IMR-90 (cell line): ENCODE measurements around the gene CTXN3. TPM values are rescaled to one million over a fixed set of nuclear protein-coding genes. Genes with fewer than 3 reads are reported as not detected.

Experiments
- ATAC-seq: fragments of 200-7000 bp; cut with Tn5 transposase; 2 replicates; pipeline ENCODE4 v1.9.1; 2020; ENCODE audit warnings: low read depth, mild to moderate bottlenecking, moderate library complexity
- BruUV-seq: library from RNA; stranded (reverse); fragments of 400-500 nt; replicated peaks from 2 replicates; lab custom pipeline; 2021; lab: Mats Ljungman, UMichigan
- CTCF ChIA-PET: fragments of 300-600 bp; formaldehyde crosslinking; extraction: SDS; loops from one replicate; lab custom pipeline; 2021; ENCODE audit warnings: antibody characterized with exemption; lab: Yijun Ruan, JAX
- POLR2A ChIA-PET: fragments of 300-600 bp; sonication (Branson Sonifier 250); formaldehyde crosslinking; loops from one replicate; lab custom pipeline; 2022; ENCODE audit warnings: antibody characterized with exemption; ENCODE audit not compliant: unreplicated experiment; lab: Charles Lee
- DNase-seq: peaks from one replicate; pipeline ENCODE4 v3.0.0; 2013
- H2AFZ ChIP-seq: replicated peaks from 2 replicates; pipeline ENCODE3; 2013; ENCODE audit warnings: low read length, mild to moderate bottlenecking; ENCODE audit not compliant: poor library complexity
- H2AK5ac ChIP-seq: 2 replicates; pipeline ENCODE4 v1.6.1; 2013; ENCODE audit warnings: low read depth, low read length, inconsistent platforms
- H2AK9ac ChIP-seq: replicated peaks from 2 replicates; pipeline ENCODE3; 2013; ENCODE audit warnings: mild to moderate bottlenecking, low read depth, low read length, moderate library complexity; ENCODE audit not compliant: poor library complexity
- H2BK120ac ChIP-seq: 2 replicates; pipeline ENCODE4 v1.6.1; 2013; ENCODE audit warnings: low read depth, low read length, inconsistent platforms
- H2BK15ac ChIP-seq: 3 replicates; pipeline ENCODE4 v1.6.1; 2013; ENCODE audit warnings: low read depth, low read length, inconsistent platforms
- H2BK20ac ChIP-seq: 2 replicates; pipeline ENCODE4 v1.6.1; 2013; ENCODE audit warnings: low read depth, mild to moderate bottlenecking, inconsistent platforms, low read length, moderate library complexity
- H2BK5ac ChIP-seq: 2 replicates; pipeline ENCODE4 v1.6.1; 2013; ENCODE audit warnings: mild to moderate bottlenecking, low read depth, low read length, inconsistent platforms; ENCODE audit not compliant: poor library complexity, severe bottlenecking
- H3K14ac ChIP-seq: replicated peaks from 2 replicates; pipeline ENCODE4 v1.6.1; 2013; ENCODE audit warnings: low read depth, low read length, inconsistent platforms
- H3K18ac ChIP-seq: 2 replicates; pipeline ENCODE4 v1.6.1; 2013; ENCODE audit warnings: low read depth, low read length, control low read depth
- H3K23ac ChIP-seq: 2 replicates; pipeline ENCODE4 v1.6.1; 2013; ENCODE audit warnings: low read depth, low read length, inconsistent platforms
- H3K27ac ChIP-seq: 2 replicates; pipeline ENCODE4 v1.5.1; 2013; ENCODE audit warnings: mild to moderate bottlenecking, control low read depth, low read length; ENCODE audit not compliant: insufficient read depth
- H3K27me3 ChIP-seq: 2 replicates; pipeline ENCODE4 v1.6.1; 2013; ENCODE audit warnings: low read length; ENCODE audit not compliant: control insufficient read depth, insufficient read depth
- H3K36me3 ChIP-seq: 2 replicates; pipeline ENCODE4 v1.6.1; 2013; ENCODE audit warnings: low read length, mixed read lengths; ENCODE audit not compliant: control insufficient read depth, insufficient read depth
- H3K4ac ChIP-seq: 2 replicates; pipeline ENCODE4 v1.6.1; 2013; ENCODE audit warnings: low read depth, low read length, inconsistent platforms
- H3K4me1 ChIP-seq: 2 replicates; pipeline ENCODE4 v1.6.1; 2013; ENCODE audit warnings: low read length, mixed read lengths; ENCODE audit not compliant: control insufficient read depth, insufficient read depth
- H3K4me2 ChIP-seq: 2 replicates; pipeline ENCODE4 v1.6.1; 2013; ENCODE audit warnings: low read depth, mild to moderate bottlenecking, control low read depth, low read length, moderate library complexity
- H3K4me3 ChIP-seq: 2 replicates; pipeline ENCODE4 v1.5.1; 2013; ENCODE audit warnings: low read depth, mild to moderate bottlenecking, control low read depth, low read length, moderate library complexity; ENCODE audit not compliant: insufficient read depth
- H3K56ac ChIP-seq: 2 replicates; pipeline ENCODE4 v1.6.1; 2013; ENCODE audit warnings: low read length, inconsistent platforms; ENCODE audit not compliant: insufficient read depth; ENCODE audit errors: extremely low read depth
- H3K79me1 ChIP-seq, 2 experiments: 2 replicates each; pipeline ENCODE4 v1.6.1; 2013; ENCODE audit warnings: low read length in 2 of 2, inconsistent platforms in 1 of 2, low read depth in 1 of 2
- H3K9ac ChIP-seq: 2 replicates; pipeline ENCODE4 v1.6.1; 2013; ENCODE audit warnings: low read depth, low read length, control low read depth
- H3K9me1 ChIP-seq: 2 replicates; pipeline ENCODE4 v1.6.1; 2013; ENCODE audit warnings: low read length, inconsistent platforms; ENCODE audit not compliant: insufficient read depth
- H3K9me3 ChIP-seq: 2 replicates; pipeline ENCODE4 v1.6.1; 2013; ENCODE audit warnings: low read length; ENCODE audit not compliant: control insufficient read depth, insufficient read depth
- H4K20me1 ChIP-seq: 2 replicates; pipeline ENCODE4 v1.6.1; 2013; ENCODE audit warnings: low read length, inconsistent platforms; ENCODE audit not compliant: insufficient read depth
- H4K5ac ChIP-seq: 2 replicates; pipeline ENCODE4 v1.6.1; 2013; ENCODE audit warnings: mild to moderate bottlenecking, low read depth, low read length, control low read depth
- H4K8ac ChIP-seq, 2 experiments: 2 replicates each; pipeline ENCODE4 v1.6.1; 2013; ENCODE audit warnings: low read depth in 2 of 2, low read length in 2 of 2, control low read depth in 1 of 2, inconsistent platforms in 1 of 2
- H4K91ac ChIP-seq: 2 replicates; pipeline ENCODE4 v1.6.1; 2013; ENCODE audit warnings: low read depth, low read length, inconsistent platforms; ENCODE audit not compliant: insufficient read depth
- CEBPB ChIP-seq: IDR thresholded peaks from 2 replicates; pipeline ENCODE4 v1.6.1; 2012; ENCODE audit warnings: low read depth, low read length, improper control_type of control experiment
- MAZ ChIP-seq: IDR thresholded peaks from 2 replicates; pipeline ENCODE4 v1.6.1; 2012; ENCODE audit warnings: low read depth, mild to moderate bottlenecking, low read length, improper control_type of control experiment, moderate library complexity, borderline replicate concordance
- NFE2L2 ChIP-seq: fragments of 150-350 bp; IDR thresholded peaks from 2 replicates; pipeline ENCODE4 v1.6.1; 2016; ENCODE audit warnings: low read depth, mild to moderate bottlenecking, low read length
- RAD21 ChIP-seq: IDR thresholded peaks from 2 replicates; pipeline ENCODE4 v1.6.1; 2012; ENCODE audit warnings: low read length, improper control_type of control experiment
- dilution Hi-C: fragments of 300-500 bp; cut with HindIII; formaldehyde crosslinking; loops from one replicate; pipeline ENCODE4 v1.14.3; 2018; ENCODE audit warnings: low sequenced_read_pairs; ENCODE audit not compliant: unreplicated experiment
- in situ Hi-C: fragments of 300-500 bp; cut with MboI; formaldehyde crosslinking; loops from 3 replicates; pipeline ENCODE4 v1.14.3; 2019; ENCODE audit warnings: low sequenced_read_pairs, inconsistent platforms, mixed read lengths
- intact Hi-C: fragments of 100-400 bp; cut with micrococcal nuclease; formaldehyde crosslinking; loops from 2 replicates; pipeline ENCODE4 v1.10.0; 2022
- polyA plus RNA-seq, 3 experiments: library from polyadenylated mRNA; depleted of rRNA; stranded (reverse); fragments of >200 nt; gene quantifications; 2 replicates each; pipeline ENCODE4 v1.2.3, GENCODE V29; 2012; ENCODE audit warnings: low replicate concordance in 1 of 3
- total RNA-seq: library from RNA; depleted of rRNA; stranded (reverse); fragments of >200 nt; gene quantifications from 2 replicates; pipeline ENCODE4 v1.2.3, GENCODE V29; 2012

The CTXN3 gene
- total and polyA plus RNA-seq, 2 of the 4 experiments (the other 2 are of a cell fraction) = not detected

DNA sequence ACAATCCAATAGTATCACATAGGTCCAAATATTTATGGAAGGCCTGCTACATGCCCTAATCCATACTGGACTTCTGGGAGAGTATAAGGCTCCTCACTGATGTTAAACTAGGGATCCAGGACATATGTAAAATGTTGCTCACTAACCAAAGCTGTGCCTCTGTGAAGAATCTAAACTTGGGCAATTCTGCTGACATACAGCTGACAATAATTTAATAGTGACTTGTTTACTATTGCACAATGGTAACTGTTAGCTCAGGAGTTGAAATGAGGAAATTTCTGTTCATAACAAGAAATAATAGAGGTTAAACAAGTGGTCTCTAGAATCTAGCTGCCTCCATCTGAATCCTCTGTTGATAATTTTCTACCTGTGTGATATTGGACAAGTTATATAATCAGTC lies 14.9 kb upstream of the CTXN3 start:
- no peak overlapping the region for H4K5ac ChIP-seq
- no peak overlapping the region for H3K23ac ChIP-seq
- dilution Hi-C loops = no loop called here
- no peak for TF ChIP-seq NFE2L2
- TF ChIP-seq RAD21 = no peak
- peak; percentile 68 for TF ChIP-seq CEBPB
- no peak for TF ChIP-seq MAZ
- no peak overlapping the region for H2BK15ac ChIP-seq
- H3K4me2 ChIP-seq = no peak overlapping the region
- no peak overlapping the region for H2BK5ac ChIP-seq
- H3K9ac ChIP-seq = no peak overlapping the region
- no peak overlapping the region for H4K91ac ChIP-seq
- H3K18ac ChIP-seq = no peak overlapping the region
- H3K9me3 ChIP-seq = no peaks in the 10 kb centered on the region
- no peak overlapping the region for H2AK5ac ChIP-seq
- H2BK20ac ChIP-seq = no peak overlapping the region
- ChIA-PET POLR2A (no interaction called here), CTCF (no interaction called here)
- peaks cover 10% of the 10 kb centered on the region; the same call in 1 of the 2 replicates for H3K27me3 ChIP-seq
- no peaks in the 10 kb centered on the region for H4K20me1 ChIP-seq
- no peaks in the 10 kb centered on the region for H3K36me3 ChIP-seq
- BruUV-seq = no TSS peak
- intact Hi-C loops = no loop called here
- no peak overlapping the region for H3K14ac ChIP-seq
- in situ Hi-C loops = no loop called here
- no peaks in the 10 kb centered on the region for H3K79me1 ChIP-seq
- no peak overlapping the region for H3K56ac ChIP-seq
- H2BK120ac ChIP-seq = no peak overlapping the region
- no peak overlapping the region for H2AK9ac ChIP-seq
- H3K4me1 ChIP-seq = no peaks in the 10 kb centered on the region
- no peak overlapping the region for H2AFZ ChIP-seq
- no peak overlapping the region for H4K8ac ChIP-seq
- ATAC-seq (no peak), DNase-seq (no peak)
- H3K27ac ChIP-seq = no peak overlapping the region
- no peak overlapping the region for H3K4me3 ChIP-seq
- H3K9me1 ChIP-seq = no peaks in the 10 kb centered on the region
- H3K4ac ChIP-seq = no peak overlapping the region
